NCI-H2227 treated with DMSO at 0.1 percent for 48 hours (cell line): ENCODE data around the gene TMEM220.
A peak's percentile ranks its signal among the peaks of the same experiment; 100 is the strongest.

Experiments used
- DNase-seq: peaks from one replicate; lab custom pipeline; 2025; lab: John Stamatoyannopoulos, UW

Gene TMEM220

GRCh38 chr17:10729334-10730193 lies at the start of gene TMEM220:
Gene TMEM220 (minus strand): TSS chr17:10730023. CDS start chr17:10729851, 172 bp downstream.
- DNase-seq: peak; percentile 48

GRCh38 chr17:10779609-10780008 lies 49.8 kb upstream of the TMEM220 start:
- DNase-seq: no peak

- DNase-seq: no peak
Measured at GRCh38 chr17:10777890-10778289, 48.1 kb upstream of the TMEM220 start.

GRCh38 chr17:10777131-10777807 lies 47.4 kb upstream of the TMEM220 start:
- no peak for DNase-seq

GRCh38 chr17:10776381-10776780 lies 46.6 kb upstream of the TMEM220 start:
- no peak for DNase-seq

- DNase-seq: no peak
Measured at GRCh38 chr17:10775740-10776356, 46.0 kb upstream of the TMEM220 start.

- no peak for DNase-seq
Measured at GRCh38 chr17:10775058-10775457, 45.2 kb upstream of the TMEM220 start.

GRCh38 chr17:10773391-10773790 lies 43.6 kb upstream of the TMEM220 start:
- DNase-seq: no peak

GRCh38 chr17:10772425-10773380 lies 42.9 kb upstream of the TMEM220 start:
- peak; percentile 71 for DNase-seq

- no peak for DNase-seq
Measured at GRCh38 chr17:10771148-10771547, 41.3 kb upstream of the TMEM220 start.

GRCh38 chr17:10769840-10770239 lies 40.0 kb upstream of the TMEM220 start:
- no peak for DNase-seq

GRCh38 chr17:10768750-10769251 lies 39.0 kb upstream of the TMEM220 start:
- DNase-seq: no peak

- no peak for DNase-seq
Measured at GRCh38 chr17:10767232-10767631, 37.4 kb upstream of the TMEM220 start.

- no peak for DNase-seq
Measured at GRCh38 chr17:10762037-10762436, 32.2 kb upstream of the TMEM220 start.

GRCh38 chr17:10761281-10761680 lies 31.5 kb upstream of the TMEM220 start:
- no peak for DNase-seq

- no peak for DNase-seq
Measured at GRCh38 chr17:10758062-10758461, 28.2 kb upstream of the TMEM220 start.

- no peak for DNase-seq
Measured at GRCh38 chr17:10757647-10758046, 27.8 kb upstream of the TMEM220 start.

- DNase-seq: no peak
Measured at GRCh38 chr17:10757067-10757466, 27.2 kb upstream of the TMEM220 start.

GRCh38 chr17:10756619-10757018 lies 26.8 kb upstream of the TMEM220 start:
- no peak for DNase-seq

GRCh38 chr17:10756185-10756584 lies 26.4 kb upstream of the TMEM220 start:
- DNase-seq: no peak

- no peak for DNase-seq
Measured at GRCh38 chr17:10755592-10756127, 25.8 kb upstream of the TMEM220 start.
